GM23338 (cell line): Measurements from ENCODE around the gene FAM78B. TPM values are rescaled to one million over a fixed set of nuclear protein-coding genes. Genes with fewer than 3 reads are reported as not detected.

ENCODE experiments used
- ATAC-seq: fragments of 200-7000 bp; cut with Tn5 transposase; 3 replicates; pipeline ENCODE4 v1.9.1; 2020
- DNase-seq: peaks from one replicate; pipeline ENCODE4 v3.0.0-alpha.2; 2015; ENCODE audit warnings: low spot score
- H2AFZ ChIP-seq: fragments of 200-600 bp; sonication (generic); 2 replicates; pipeline ENCODE4 v1.8.0; 2016; ENCODE audit warnings: antibody characterized with exemption, mild to moderate bottlenecking, moderate library complexity
- H3F3A ChIP-seq: fragments of 200-600 bp; sonication (generic); replicated peaks from 2 replicates; pipeline ENCODE4 v1.8.0; 2017; ENCODE audit warnings: antibody characterized with exemption, mixed run types, low read depth
- H3K27ac ChIP-seq: fragments of 200-600 bp; sonication (generic); 2 replicates; pipeline ENCODE4 v1.6.1; 2016; ENCODE audit warnings: low read depth
- H3K27me3 ChIP-seq: fragments of 200-600 bp; sonication (generic); 2 replicates; pipeline ENCODE4 v1.8.0; 2016; ENCODE audit warnings: mild to moderate bottlenecking, mixed run types, moderate library complexity; ENCODE audit not compliant: insufficient read depth
- H3K36me3 ChIP-seq: fragments of 200-600 bp; sonication (generic); 2 replicates; pipeline ENCODE4 v1.8.0; 2016; ENCODE audit warnings: mild to moderate bottlenecking; ENCODE audit not compliant: insufficient read depth
- H3K4me1 ChIP-seq: fragments of 200-600 bp; sonication (generic); 2 replicates; pipeline ENCODE4 v1.8.0; 2016; ENCODE audit warnings: mild to moderate bottlenecking, moderate library complexity; ENCODE audit not compliant: insufficient read depth
- H3K4me2 ChIP-seq: fragments of 200-600 bp; sonication (generic); 2 replicates; pipeline ENCODE4 v1.7.1; 2017; ENCODE audit warnings: mixed run types
- H3K4me3 ChIP-seq: fragments of 200-600 bp; sonication (generic); 2 replicates; pipeline ENCODE4 v1.6.1; 2016; ENCODE audit warnings: mixed run types
- H3K79me2 ChIP-seq: fragments of 200-600 bp; sonication (generic); replicated peaks from 2 replicates; pipeline ENCODE4 v1.8.0; 2017; ENCODE audit warnings: mild to moderate bottlenecking; ENCODE audit not compliant: insufficient read depth
- H3K9me2 ChIP-seq: fragments of 200-600 bp; sonication (generic); 2 replicates; pipeline ENCODE4 v1.8.0; 2017; ENCODE audit not compliant: insufficient read depth
- H4K20me1 ChIP-seq: fragments of 200-600 bp; sonication (generic); replicated peaks from 2 replicates; pipeline ENCODE4 v1.8.0; 2017; ENCODE audit warnings: mild to moderate bottlenecking; ENCODE audit not compliant: insufficient read depth
- H3K27ac Mint-ChIP-seq: 2 replicates; pipeline ENCODE4 v1.8.0; 2020; ENCODE audit warnings: inconsistent platforms, mild to moderate bottlenecking, moderate library complexity, mixed read lengths
- H3K27me3 Mint-ChIP-seq: 3 replicates; pipeline ENCODE4 v1.8.0; 2022; ENCODE audit warnings: low read depth, mild to moderate bottlenecking, moderate library complexity, mixed read lengths, inconsistent platforms; ENCODE audit not compliant: insufficient read depth, poor library complexity
- H3K36me3 Mint-ChIP-seq: 3 replicates; pipeline ENCODE4 v1.8.0; 2021; ENCODE audit warnings: low read depth, mild to moderate bottlenecking, inconsistent platforms, moderate library complexity, mixed read lengths
- H3K4me1 Mint-ChIP-seq: 3 replicates; pipeline ENCODE4 v1.8.0; 2020; ENCODE audit warnings: mild to moderate bottlenecking, inconsistent platforms, mixed read lengths
- H3K4me3 Mint-ChIP-seq: 3 replicates; pipeline ENCODE4 v1.8.0; 2021; ENCODE audit warnings: moderate library complexity, mild to moderate bottlenecking, inconsistent platforms, mixed read lengths
- H3K9me3 Mint-ChIP-seq: 3 replicates; pipeline ENCODE4 v1.8.0; 2020; ENCODE audit warnings: moderate library complexity, mild to moderate bottlenecking, inconsistent platforms, mixed read lengths
- EZH2phosphoT487 ChIP-seq: fragments of 200-600 bp; sonication (generic); IDR thresholded peaks from one replicate; pipeline ENCODE4 v1.8.1; 2018; ENCODE audit warnings: antibody characterized with exemption; ENCODE audit not compliant: unreplicated experiment
- JUNB ChIP-seq: IDR thresholded peaks from one replicate; pipeline ENCODE4 v1.6.1; 2016; ENCODE audit warnings: antibody characterized with exemption; ENCODE audit not compliant: unreplicated experiment
- NANOG ChIP-seq: IDR thresholded peaks from 2 replicates; pipeline ENCODE4 v1.6.1; 2016; ENCODE audit warnings: antibody characterized with exemption, borderline replicate concordance
- POLR2AphosphoS5 ChIP-seq: IDR thresholded peaks from 2 replicates; pipeline ENCODE4 v1.6.1; 2016; ENCODE audit warnings: antibody characterized with exemption, low read depth
- ZNF331 ChIP-seq: fragments of 250-450 bp; sonication (Bioruptor Pico); IDR thresholded peaks from 2 replicates; pipeline ENCODE4 v1.5.0; 2020; ENCODE audit warnings: low read depth, mild to moderate bottlenecking, moderate library complexity
- polyA plus RNA-seq: library from polyadenylated mRNA; unstranded; fragments of >200 nt; fragmentation: Nextera tagmentation; extraction: Ambion mirVana; gene quantifications from 2 replicates; pipeline ENCODE4 v1.2.1, GENCODE V29; 2016
- total RNA-seq: library from RNA; depleted of rRNA; stranded (reverse); fragments of >200 nt; shearing (Covaris generic); gene quantifications from 2 replicates; pipeline ENCODE4 v1.2.3, GENCODE V29; 2014
- TF ChIP-seq, protein P1 (sequence below): fragments of 250-450 bp; sonication (Bioruptor Pico); IDR thresholded peaks from 2 replicates; pipeline ENCODE4 v1.5.0; 2020; ENCODE audit warnings: mild to moderate bottlenecking, moderate library complexity
- TF ChIP-seq, protein P2 (sequence below): IDR thresholded peaks from 2 replicates; pipeline ENCODE4 v1.6.1; 2016; ENCODE audit warnings: antibody characterized with exemption

The FAM78B gene
- total and polyA plus RNA-seq, 2 experiments from 2014 or later = 1.6 to 4.6 TPM

DNA sequence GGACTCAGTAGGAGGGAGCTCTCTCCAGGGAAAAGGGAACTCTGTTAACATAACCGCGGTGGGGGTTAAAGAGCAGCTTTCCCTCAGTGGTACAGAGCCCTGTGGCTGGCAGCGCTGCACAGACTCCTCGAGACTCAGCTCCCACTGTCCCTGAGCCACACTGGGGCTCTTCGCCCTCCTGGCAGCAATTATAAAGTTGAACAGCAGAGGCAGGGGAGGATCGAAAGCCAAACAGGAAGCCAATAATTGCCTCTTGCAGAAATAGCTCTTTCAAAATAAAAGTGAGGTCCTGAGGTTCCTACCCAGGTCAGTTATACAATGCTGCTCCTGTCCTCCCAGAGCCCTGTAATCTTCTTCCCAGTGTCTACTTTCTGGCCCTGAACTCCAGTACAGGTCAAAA lies 77.0 kb downstream of the FAM78B start:
- no peak overlapping the region for H2AFZ ChIP-seq
- TF ChIP-seq POLR2AphosphoS5 = no peak
- TF ChIP-seq, protein P1, sequence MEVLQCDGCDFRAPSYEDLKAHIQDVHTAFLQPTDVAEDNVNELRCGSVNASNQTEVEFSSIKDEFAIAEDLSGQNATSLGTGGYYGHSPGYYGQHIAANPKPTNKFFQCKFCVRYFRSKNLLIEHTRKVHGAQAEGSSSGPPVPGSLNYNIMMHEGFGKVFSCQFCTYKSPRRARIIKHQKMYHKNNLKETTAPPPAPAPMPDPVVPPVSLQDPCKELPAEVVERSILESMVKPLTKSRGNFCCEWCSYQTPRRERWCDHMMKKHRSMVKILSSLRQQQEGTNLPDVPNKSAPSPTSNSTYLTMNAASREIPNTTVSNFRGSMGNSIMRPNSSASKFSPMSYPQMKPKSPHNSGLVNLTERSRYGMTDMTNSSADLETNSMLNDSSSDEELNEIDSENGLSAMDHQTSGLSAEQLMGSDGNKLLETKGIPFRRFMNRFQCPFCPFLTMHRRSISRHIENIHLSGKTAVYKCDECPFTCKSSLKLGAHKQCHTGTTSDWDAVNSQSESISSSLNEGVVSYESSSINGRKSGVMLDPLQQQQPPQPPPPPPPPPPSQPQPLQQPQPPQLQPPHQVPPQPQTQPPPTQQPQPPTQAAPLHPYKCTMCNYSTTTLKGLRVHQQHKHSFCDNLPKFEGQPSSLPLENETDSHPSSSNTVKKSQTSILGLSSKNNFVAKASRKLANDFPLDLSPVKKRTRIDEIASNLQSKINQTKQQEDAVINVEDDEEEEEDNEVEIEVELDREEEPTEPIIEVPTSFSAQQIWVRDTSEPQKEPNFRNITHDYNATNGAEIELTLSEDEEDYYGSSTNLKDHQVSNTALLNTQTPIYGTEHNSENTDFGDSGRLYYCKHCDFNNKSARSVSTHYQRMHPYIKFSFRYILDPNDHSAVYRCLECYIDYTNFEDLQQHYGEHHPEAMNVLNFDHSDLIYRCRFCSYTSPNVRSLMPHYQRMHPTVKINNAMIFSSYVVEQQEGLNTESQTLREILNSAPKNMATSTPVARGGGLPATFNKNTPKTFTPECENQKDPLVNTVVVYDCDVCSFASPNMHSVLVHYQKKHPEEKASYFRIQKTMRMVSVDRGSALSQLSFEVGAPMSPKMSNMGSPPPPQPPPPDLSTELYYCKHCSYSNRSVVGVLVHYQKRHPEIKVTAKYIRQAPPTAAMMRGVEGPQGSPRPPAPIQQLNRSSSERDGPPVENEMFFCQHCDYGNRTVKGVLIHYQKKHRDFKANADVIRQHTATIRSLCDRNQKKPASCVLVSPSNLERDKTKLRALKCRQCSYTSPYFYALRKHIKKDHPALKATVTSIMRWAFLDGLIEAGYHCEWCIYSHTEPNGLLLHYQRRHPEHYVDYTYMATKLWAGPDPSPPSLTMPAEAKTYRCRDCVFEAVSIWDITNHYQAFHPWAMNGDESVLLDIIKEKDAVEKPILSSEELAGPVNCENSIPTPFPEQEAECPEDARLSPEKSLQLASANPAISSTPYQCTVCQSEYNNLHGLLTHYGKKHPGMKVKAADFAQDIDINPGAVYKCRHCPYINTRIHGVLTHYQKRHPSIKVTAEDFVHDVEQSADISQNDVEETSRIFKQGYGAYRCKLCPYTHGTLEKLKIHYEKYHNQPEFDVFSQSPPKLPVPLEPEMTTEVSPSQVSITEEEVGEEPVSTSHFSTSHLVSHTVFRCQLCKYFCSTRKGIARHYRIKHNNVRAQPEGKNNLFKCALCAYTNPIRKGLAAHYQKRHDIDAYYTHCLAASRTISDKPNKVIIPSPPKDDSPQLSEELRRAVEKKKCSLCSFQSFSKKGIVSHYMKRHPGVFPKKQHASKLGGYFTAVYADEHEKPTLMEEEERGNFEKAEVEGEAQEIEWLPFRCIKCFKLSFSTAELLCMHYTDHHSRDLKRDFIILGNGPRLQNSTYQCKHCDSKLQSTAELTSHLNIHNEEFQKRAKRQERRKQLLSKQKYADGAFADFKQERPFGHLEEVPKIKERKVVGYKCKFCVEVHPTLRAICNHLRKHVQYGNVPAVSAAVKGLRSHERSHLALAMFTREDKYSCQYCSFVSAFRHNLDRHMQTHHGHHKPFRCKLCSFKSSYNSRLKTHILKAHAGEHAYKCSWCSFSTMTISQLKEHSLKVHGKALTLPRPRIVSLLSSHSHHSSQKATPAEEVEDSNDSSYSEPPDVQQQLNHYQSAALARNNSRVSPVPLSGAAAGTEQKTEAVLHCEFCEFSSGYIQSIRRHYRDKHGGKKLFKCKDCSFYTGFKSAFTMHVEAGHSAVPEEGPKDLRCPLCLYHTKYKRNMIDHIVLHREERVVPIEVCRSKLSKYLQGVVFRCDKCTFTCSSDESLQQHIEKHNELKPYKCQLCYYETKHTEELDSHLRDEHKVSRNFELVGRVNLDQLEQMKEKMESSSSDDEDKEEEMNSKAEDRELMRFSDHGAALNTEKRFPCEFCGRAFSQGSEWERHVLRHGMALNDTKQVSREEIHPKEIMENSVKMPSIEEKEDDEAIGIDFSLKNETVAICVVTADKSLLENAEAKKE (CRISPR knock-in tag) = no peak
- TF ChIP-seq JUNB = no peak
- no peak for TF ChIP-seq ZNF331 (CRISPR knock-in tag)
- no peak for TF ChIP-seq NANOG
- TF ChIP-seq, protein P2, sequence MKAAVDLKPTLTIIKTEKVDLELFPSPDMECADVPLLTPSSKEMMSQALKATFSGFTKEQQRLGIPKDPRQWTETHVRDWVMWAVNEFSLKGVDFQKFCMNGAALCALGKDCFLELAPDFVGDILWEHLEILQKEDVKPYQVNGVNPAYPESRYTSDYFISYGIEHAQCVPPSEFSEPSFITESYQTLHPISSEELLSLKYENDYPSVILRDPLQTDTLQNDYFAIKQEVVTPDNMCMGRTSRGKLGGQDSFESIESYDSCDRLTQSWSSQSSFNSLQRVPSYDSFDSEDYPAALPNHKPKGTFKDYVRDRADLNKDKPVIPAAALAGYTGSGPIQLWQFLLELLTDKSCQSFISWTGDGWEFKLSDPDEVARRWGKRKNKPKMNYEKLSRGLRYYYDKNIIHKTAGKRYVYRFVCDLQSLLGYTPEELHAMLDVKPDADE = no peak
- TF ChIP-seq EZH2phosphoT487 = no peak
- Mint-ChIP-seq H3K4me3 (no peak overlapping the region), H3K36me3 (no peaks in the 10 kb centered on the region), H3K27me3 (peaks cover 8% of the 10 kb centered on the region), H3K27ac (no peak overlapping the region), H3K4me1 (peaks cover 17% of the 10 kb centered on the region), H3K9me3 (no peaks in the 10 kb centered on the region)
- H3K4me3 ChIP-seq = no peak overlapping the region
- H3K27me3 ChIP-seq = no peaks in the 10 kb centered on the region
- H3K36me3 ChIP-seq = no peaks in the 10 kb centered on the region
- no peak overlapping the region for H3K4me2 ChIP-seq
- DNase-seq (peak; percentile 27), ATAC-seq (peak; percentile 64)
- H3K27ac ChIP-seq = no peak overlapping the region
- no peaks in the 10 kb centered on the region for H3F3A ChIP-seq
- H3K9me2 ChIP-seq = peaks cover 3% of the 10 kb centered on the region; the same call in 1 of the 2 replicates
- H3K79me2 ChIP-seq = no peaks in the 10 kb centered on the region
- H4K20me1 ChIP-seq = no peaks in the 10 kb centered on the region
- no peaks in the 10 kb centered on the region; the same call in 1 of the 2 replicates for H3K4me1 ChIP-seq
